ENCODE results near the gene CPA3.

Gene CPA3

DNA sequence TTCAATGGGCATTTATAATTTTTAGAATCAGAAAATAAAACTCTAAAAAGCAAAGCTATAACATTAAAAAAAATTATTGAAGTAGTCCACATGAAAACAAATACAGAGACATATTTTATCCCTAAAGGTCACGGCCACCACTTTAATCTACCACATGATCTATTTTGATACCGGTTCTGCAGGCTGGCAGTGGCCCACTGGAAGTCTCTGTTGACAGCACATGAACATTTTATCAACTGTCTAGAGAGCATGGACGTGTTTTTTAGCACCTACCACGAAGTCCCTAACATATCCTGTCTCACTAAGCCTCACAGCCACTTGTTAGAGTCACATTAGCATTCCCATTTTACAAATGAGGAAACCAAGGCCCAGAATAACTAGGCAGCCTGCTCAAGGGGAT lies 1.8 kb upstream of the CPA3 start:
- no peak for DNase-seq

DNA sequence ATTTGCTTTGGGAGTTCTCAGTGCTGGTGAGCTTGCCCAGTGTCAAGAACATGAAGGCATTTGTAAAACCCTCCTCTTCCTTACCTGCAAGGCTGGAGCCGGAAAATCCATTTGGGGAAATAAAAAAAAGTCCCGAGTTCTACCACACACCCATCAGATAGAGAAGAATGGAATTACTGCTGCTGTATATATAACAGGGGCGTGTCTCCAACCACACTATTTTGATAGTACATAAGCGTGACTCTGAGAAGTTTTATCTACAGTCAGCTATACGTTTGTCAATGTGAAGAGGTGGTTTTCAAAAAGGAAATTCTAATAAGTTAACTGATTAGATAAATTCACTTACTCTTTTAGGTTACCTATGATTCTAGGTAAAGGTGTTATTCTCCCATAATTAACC lies 1.3 kb upstream of the CPA3 start:
- DNase-seq: no peak

DNA sequence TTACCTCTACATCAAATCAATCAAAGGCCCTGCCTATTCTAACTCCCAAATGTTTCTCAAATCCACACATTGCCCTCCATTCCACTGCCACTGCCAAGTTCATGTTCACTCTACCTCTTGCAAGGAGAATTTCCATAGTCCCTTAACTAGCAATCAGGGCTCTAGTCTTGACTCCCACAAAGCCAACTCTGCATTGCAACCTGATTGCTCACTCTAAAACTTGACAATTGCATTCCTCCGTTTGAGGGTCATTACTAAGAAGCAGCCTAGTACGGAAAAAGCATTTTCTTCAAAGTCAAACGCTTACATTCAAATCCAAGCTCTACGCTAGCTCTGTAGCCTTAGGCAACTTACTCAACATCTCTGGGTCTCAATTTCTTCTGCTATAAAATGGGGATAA lies 1.2 kb downstream of the CPA3 start:
- no peak for DNase-seq

DNA sequence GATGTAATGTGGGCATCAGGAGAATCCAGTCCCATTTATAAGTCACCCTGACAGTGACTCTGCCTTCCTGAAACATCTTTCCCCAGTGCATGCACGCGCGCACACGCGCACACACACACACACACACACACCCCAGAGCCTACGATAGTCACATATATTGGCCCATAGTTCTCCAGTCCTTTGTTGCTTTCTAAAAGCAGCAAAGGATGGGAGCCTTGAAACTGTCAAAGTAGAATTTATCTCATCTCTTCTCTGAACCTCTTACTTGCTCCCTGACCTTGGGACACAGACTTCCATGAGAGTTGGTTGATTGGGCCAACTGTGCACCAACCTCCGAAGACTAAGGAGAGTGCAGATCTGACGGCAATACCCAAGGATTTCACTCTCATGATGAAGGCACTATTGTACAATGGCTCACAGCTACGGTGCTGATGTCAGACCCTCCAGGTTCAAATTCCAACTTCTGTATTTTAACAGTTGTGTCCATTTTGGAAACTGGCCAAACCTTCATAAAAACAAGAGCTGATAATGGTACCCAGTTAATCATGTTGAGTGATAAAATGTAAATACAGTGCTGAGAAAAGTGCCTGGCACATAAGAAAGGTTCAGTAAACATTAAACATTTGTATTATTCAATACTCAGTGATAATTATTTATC lies 8.3 kb downstream of the CPA3 start:
- DNase-seq: no peak

DNA sequence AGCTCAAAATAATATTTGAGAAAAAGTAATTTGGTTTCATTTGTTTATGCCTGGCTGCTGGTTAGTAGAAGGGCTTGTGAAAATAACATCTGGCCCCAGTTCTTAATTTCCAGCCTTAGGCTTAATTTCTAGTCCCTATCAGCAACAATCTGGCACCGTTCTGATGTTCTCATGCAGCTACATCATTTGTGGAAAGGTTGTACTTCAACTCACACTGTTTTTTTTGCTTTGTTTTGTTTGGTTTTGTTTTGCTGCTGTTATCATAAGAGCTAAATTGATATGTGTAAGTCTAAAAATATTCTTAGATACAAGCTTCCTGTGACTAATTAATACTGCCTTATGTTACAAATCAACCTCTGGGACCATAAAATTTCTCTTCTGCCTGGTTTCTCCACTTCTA lies 8.9 kb downstream of the CPA3 start:
- DNase-seq: no peak

DNA sequence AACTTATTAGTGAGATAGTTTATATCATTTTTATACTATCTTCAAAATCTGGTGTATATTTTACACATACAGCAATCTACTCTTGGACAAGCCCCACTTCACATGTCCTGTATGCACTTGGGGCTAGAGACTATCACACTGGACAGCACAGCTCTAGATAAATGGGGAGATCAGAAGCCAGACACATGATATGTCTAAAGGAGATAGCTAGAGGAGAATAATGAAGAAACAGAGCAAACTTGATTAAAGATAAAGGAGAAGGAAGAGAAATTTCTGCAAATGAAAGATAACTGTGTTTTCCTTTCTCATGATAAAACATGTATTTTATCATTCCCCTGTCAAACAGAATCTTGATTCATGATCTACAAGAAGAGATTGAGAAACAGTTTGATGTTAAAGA lies 13.0 kb downstream of the CPA3 start:
- no peak for DNase-seq

DNA sequence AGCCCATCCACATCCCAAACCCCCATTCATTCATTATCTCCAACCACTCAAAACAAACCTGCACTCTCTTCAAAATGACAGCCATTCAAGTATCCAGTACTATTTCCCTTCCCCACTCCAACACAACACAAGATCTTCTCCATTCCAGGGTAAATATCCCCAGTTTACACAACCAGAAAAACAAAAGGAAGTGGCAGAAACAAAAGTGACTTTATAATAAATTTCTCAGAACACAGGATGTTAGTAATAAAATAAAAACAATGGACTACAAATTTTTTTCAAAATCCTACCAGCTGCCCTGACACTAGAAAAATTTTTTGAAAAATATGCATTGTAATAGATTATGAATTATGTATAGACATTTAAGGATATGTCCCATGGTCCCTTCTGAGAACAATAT lies 14.2 kb downstream of the CPA3 start:
- DNase-seq: no peak

DNA sequence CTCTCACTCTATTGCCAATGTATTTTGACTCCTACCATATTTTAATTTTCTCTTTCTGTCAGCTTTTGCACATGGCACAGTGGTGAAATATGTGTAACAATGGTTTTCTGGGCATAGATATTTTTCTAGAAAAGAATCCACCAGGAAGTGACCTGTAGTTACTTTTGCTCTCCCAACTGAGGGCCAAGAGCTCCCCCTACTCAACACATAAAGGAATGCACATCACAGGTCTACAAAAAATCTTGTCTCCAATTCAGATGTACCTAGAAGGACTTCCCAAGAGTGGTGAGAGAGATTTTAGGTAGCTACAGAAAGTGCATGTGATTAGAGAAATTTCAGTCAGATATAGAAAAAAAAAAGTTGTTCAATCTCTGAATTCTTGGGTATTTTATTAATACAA lies 15.6 kb downstream of the CPA3 start:
- DNase-seq: no peak

DNA sequence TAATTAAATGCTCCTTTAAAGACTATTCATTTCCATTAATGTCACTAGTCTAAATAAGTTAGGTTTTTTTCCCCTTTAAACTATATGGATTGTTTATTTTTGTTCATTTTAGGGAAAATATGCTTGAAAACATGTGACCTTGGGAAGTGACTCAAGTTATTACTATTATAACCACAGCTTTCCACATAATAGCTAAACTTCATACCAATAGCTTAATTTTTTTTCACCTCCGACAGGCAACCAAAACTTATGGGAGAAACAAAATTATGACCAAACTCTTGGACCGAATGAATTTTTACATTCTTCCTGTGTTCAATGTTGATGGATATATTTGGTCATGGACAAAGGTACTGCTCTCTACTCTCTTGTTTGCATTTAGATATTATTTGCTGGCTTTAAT lies 16.2 kb downstream of the CPA3 start:
- no peak for DNase-seq

DNA sequence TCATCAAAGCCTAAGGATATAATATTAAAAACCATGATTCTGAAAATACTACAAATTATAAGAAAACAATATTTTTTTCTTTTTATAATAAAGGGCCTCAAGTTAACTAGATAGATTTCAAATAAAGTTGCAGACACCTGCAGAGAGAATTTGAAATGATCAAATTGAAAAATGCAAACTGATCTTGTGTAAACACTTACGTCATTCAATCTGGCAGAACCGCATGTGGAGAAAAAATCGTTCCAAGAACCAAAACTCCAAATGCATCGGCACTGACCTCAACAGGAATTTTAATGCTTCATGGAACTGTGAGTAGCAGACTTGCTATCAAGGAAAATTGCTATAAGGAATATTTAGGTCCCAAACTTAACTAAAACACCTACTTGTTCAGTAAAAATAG lies 17.2 kb downstream of the CPA3 start:
- DNase-seq: no peak

DNA sequence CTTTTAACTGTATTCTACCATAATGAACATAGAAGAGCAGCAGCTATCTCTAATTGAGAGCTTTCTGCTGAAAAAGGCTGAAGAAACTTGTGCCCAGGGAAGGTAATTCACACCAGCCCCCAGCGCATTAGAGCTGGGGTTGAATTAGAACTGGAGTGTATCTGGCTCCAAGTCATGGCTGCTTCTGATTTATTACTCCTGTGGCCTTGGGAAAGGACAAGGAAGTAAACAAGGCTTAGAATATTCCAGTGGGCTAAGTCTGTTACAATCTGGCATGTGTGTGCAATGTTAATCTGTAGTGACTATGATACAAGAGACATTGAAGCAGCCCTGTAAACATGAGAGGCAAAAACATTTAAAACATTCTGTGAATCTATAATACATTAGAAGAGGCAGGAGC lies 18.1 kb downstream of the CPA3 start:
- DNase-seq: no peak

DNA sequence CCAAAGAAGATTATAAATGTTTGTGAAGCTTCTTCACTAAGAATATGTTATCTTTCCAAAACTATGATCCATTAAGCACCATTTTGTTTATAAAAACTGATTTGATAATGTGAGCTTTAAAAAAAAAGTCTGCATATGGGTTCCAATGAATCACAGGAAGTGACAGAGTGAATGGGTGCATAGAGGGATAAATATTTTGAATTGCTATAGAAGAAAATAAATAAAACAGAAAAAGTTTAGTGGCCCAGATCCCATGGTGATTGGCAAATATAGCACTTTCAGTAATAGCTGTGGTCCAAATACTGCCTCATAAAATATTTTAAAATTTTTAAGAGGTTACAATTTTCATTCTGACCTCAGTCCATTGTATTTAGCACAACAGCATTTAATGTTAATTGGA lies 19.2 kb downstream of the CPA3 start:
- no peak for DNase-seq

DNA sequence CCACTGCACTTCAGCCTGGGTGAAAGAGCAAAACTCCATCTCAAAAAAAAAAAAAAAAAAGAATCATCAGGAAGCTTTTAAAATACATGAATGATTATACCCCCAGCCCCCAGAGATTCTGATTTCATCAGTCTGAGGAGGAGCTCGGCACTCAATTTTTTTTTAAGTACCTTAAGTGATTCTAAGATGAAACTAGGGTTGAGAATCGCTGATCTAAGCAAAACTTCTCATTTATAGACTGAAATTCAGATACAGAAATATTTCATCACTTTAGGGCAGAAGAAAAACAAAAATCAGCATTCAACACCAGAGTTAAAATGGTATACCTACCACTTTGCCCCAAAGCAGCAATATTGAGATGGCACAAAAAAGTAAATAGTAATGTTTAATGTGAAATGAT lies 24.7 kb downstream of the CPA3 start:
- DNase-seq: no peak

DNA sequence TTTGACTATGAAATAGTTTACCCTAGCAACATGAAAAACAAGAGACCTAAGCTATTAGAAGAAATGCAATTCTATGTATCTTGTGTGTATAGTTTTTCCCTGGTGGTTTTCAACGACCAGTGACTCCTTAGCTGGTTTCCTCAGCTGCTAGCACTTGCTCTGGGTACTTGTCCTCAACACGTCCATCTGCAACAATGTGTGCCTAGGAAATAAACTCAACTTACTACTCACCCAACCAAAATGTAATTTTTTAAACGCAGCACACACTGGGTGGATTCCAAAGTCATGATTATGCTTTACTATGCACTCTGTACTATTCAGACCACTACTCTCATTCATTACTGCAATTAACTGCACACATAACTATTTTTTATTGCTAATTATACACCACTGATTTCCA lies 31.0 kb downstream of the CPA3 start:
- DNase-seq: no peak

DNA sequence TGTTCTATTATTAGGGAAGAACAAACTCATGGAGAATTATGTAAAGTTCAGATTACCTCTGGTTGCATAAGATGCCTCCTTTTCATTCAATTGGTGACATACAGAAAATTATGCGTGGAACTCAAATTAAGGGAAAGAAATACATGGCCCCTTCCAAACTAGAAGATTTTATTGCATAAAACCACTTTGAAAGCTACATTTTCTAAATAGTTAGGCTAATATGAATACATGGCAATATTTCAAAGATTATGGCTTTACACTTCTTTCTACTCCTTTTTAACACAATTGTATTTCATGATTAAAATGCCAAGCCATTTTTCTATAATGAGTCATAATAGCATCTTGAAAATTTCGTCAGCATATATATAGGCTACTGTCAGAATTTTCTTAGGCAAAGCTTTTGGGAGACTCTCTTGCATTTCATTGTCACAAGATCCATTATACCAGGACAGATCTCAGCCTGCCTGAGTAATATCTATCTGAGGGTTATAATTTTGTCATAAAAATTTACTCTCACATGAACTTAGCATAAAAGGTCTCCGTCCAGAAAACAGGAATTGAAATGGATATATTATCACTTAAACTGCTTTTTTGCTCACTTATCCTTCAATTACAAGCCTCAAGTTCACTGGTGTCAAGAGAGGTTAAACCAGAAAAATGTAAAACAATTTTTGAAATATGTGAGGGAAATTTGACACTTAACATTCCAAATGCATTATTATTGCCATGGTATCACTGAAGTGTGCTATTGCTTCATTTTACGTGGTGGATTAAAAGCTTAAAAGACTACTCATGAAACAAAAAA lies 37.1 kb downstream of the CPA3 start:
- DNase-seq: no peak

DNA sequence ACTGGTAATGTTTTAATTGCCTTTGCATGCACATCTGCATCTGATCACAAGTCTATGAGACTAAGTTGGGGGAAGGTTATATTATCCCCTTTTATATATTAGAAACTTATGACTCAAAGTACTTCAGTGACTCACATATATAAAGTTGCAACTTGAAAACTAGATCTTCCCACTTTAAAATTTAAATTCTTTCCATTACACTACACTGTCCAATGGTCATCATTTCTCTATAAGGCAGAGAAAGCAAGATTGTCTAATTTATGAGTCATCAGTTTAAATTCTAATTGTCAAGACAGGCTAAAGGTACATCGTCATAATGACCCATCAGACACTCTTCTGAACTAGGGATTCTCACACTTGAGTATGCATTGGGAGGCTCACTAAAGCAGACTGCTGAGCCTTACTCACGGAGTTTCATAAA lies 37.9 kb downstream of the CPA3 start:
- DNase-seq: no peak

DNA sequence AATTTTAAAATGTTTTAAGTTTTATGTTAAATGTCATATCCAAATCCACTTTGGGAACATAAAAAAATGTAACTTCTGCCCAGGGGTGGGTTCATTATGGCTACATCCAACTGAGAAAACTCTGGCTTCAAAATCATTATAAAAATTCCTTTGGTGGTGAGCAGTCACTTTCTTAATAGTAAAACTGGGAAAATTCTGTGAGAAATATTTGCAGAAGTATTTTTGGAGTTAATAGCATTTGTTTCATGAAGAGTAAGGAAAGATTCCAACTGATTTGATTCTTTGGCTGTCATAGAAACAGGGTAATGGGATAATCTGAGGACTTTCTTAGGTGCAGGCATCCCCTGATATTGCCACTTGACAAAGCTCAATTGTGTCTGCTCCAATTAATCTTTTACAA lies 38.8 kb downstream of the CPA3 start:
- no peak for DNase-seq

DNA sequence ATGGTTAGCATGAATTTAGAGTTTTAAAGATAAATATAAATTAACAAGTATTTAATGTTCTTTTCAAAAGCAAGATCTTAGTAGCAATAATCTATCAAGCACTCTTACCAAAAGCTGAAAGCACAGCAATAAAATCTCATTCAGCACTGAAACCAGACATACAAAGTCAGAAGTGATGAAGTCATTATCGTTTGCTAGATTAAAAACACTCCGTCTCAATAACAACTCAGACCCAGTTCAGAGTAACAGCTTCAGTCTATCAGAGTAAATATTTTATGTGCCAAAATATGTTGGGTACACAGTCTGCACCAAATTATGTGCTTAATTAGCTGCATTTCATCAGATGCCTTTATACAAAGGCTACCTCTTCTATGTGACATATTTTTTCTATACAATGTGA lies 41.6 kb downstream of the CPA3 start:
- DNase-seq: no peak

DNA sequence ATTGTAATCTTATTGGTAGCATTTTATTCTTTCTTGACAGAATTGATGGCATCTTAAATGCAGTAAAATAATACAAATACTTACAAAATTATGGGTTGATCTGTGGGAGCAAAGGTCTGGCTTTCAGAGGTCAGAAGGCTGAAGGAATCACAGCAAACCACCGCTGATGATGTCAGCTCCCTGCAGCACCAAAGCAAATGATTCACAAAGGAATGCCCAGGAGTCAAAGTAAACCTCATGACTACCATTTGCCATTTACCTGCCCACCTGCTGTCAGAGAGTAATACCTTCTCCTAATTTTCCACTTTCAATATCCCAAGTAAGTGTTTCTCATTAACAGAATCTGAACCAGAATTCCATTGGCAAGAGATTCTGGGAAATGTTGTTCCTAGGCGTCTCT lies 46.1 kb downstream of the CPA3 start:
- no peak for DNase-seq

DNA sequence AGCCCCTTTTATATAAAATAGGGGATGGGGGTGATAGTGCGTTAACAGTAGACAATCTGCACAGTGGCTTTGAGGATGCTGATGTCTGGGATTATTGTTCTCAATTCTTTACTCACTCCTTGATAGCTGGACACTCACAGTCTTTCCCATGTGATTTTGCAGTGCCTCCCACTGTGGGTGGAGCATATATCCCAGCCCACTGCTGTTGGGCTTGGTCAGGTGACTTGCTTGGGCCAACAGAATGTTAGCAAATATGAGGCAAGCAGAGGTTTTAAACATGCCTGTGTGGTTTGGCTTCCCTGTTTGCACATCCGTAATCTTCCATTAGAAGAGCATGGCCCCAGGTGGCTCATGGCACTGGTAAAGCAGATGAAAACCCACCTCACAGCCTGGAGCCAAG lies 46.5 kb downstream of the CPA3 start:
- no peak for DNase-seq

DNA sequence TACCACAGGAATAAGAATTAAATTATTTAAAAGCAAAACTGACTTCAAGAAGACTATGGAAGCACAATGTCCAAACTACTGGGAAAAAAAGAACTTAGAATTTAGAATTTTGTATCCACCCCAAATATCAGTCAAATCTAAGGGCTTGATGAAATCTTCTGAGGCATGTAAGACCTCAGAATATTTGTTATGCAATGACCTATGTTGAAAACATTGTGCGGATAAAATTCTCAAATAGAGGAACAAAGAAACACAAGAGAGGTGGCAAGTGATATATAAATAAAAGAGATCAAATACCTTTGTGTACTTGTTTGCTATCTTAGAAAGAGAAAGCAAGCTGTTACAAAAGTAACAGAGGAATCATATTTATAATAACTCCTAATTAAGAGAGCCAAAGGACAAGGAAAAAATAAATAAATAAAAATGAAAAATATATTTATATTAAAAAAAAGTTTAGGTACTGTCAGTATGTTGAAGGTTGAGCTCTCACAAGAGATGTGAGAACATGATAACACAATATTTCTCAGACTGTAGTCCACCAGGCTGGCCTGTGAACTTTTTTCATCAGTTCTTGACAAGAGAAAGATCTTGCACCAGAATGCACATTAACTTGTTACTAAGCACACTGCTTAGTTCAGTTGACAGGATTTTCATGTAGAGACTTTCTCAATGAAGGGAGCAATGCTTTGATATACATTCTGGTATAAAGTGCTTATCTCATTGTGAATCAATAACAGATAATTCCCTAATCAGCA lies 50.0 kb downstream of the CPA3 start:
- DNase-seq: no peak

DNA sequence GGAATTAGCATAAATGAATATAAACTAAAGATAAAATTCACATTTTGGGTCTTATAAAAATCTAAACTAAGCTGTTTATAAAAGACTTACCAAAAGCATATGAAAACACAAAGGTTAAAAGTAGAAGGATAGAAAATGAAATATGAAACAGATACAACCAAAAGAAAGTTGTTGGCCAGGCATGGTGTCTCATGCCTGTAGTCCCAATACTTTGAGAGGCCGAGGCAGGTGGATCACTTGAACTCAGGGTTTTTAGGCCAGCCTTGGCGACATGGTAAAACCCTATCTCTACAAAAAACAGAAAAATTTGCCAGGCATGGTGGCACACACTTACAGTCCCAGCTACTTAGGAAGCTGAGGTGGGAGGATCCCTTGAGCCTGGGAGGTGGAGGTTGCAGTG lies 51.0 kb downstream of the CPA3 start:
- no peak for DNase-seq

DNA sequence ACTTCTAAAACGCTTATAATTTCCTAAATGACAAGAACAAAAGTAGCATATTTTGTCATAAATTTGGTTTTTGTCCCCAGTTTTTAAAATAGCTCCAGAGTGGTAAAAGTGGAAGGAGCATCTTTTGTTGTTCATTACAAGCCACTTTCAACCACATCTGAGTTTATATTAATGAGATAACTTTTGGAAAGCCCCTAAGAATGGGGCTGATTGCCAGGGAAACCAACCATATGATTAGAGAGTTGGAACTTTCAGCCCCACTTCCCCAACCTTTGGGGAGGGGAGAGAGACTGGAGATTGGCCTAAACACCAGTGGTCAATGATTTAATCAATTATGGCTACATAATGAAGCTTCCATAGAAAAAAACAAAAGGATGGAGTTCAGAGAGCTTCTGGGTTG lies 57.4 kb downstream of the CPA3 start:
- no peak for DNase-seq

DNA sequence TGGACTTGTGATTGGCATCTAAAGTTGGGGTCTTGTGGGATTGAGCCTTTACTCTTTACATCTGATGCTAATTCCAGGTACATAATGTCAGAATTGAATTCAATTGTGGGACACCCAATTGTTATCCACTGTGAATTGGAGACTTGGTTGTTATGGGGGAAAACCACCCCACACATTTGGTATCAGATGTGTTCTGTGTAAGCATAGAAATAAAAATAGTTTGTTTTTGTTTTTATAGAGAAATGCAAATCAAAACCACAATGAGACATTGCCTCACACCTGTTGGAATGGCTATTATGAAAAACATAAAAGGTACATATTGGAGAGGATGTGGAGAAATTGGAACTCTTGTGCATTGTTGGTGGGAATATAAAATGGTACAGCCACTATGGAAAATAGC lies 58.5 kb downstream of the CPA3 start:
- no peak for DNase-seq

Measured in NCI-H1417 treated with DMSO at 0.1 percent for 48 hours (cell line).